DOHH2 (cell line): ENCODE data around the gene CCNO.
A peak's percentile ranks its signal among the peaks of the same experiment; 100 is the strongest.

Source experiments
- H3F3A ChIP-seq: fragments of 200-600 bp; sonication (generic), shearing (Covaris generic); 2 replicates; pipeline ENCODE4 v1.6.0; 2016; ENCODE audit warnings: antibody characterized with exemption, mild to moderate bottlenecking; ENCODE audit not compliant: control insufficient read depth, insufficient read depth
- H3K27ac ChIP-seq: fragments of 200-600 bp; sonication (generic); 2 replicates; pipeline ENCODE4 v1.5.1; 2014; ENCODE audit warnings: low read depth, mild to moderate bottlenecking, low read length, moderate library complexity
- H3K27me3 ChIP-seq: fragments of 200-600 bp; sonication (generic); 2 replicates; pipeline ENCODE4 v1.6.1; 2014; ENCODE audit warnings: mild to moderate bottlenecking, low read length, mixed read lengths; ENCODE audit not compliant: control insufficient read depth
- H3K36me3 ChIP-seq: fragments of 200-600 bp; sonication (generic); 2 replicates; pipeline ENCODE4 v1.6.1; 2014; ENCODE audit warnings: mild to moderate bottlenecking, low read length, moderate library complexity, mixed read lengths; ENCODE audit not compliant: control insufficient read depth
- H3K4me1 ChIP-seq: fragments of 200-600 bp; sonication (generic); 2 replicates; pipeline ENCODE4 v1.6.1; 2014; ENCODE audit warnings: mild to moderate bottlenecking, low read length, mixed read lengths; ENCODE audit not compliant: control insufficient read depth
- H3K4me2 ChIP-seq: fragments of 200-600 bp; sonication (generic); 2 replicates; pipeline ENCODE4 v1.6.0; 2014; ENCODE audit warnings: mild to moderate bottlenecking, low read length, moderate library complexity
- H3K4me3 ChIP-seq: fragments of 200-600 bp; sonication (generic); 2 replicates; pipeline ENCODE4 v1.5.1; 2014; ENCODE audit warnings: mild to moderate bottlenecking, low read length, mixed read lengths
- H3K79me2 ChIP-seq: fragments of 200-600 bp; sonication (generic); 2 replicates; pipeline ENCODE4 v1.6.1; 2014; ENCODE audit warnings: mild to moderate bottlenecking, low read length, mixed read lengths; ENCODE audit not compliant: control insufficient read depth
- H3K9me2 ChIP-seq: fragments of 200-600 bp; sonication (generic); replicated peaks from 2 replicates; pipeline ENCODE4 v1.6.1; 2014; ENCODE audit warnings: mild to moderate bottlenecking, low read length, mixed read lengths; ENCODE audit not compliant: control insufficient read depth
- H3K9me3 ChIP-seq: fragments of 200-600 bp; sonication (generic); 2 replicates; pipeline ENCODE4 v1.6.1; 2014; ENCODE audit warnings: antibody characterized with exemption, low read length, mixed read lengths; ENCODE audit not compliant: control insufficient read depth, insufficient read depth
- H4K20me1 ChIP-seq: fragments of 200-600 bp; sonication (generic); 2 replicates; pipeline ENCODE4 v1.6.0; 2014; ENCODE audit warnings: low read depth, mild to moderate bottlenecking, antibody characterized with exemption, low read length, moderate library complexity; ENCODE audit not compliant: control insufficient read depth, insufficient read depth
- EZH2phosphoT487 ChIP-seq: fragments of 200-600 bp; sonication (generic); IDR thresholded peaks from 2 replicates; pipeline ENCODE4 v1.6.1; 2017; ENCODE audit warnings: borderline replicate concordance, mild to moderate bottlenecking, antibody characterized with exemption, low read length, moderate library complexity, mixed read lengths
- TF ChIP-seq, protein P1 (sequence below): fragments of 200-600 bp; sonication (generic); IDR thresholded peaks from one replicate; pipeline ENCODE4 v1.5.1; 2014; ENCODE audit warnings: antibody characterized with exemption, mild to moderate bottlenecking, low read depth, low read length; ENCODE audit not compliant: poor library complexity, severe bottlenecking

Gene CCNO

DNA sequence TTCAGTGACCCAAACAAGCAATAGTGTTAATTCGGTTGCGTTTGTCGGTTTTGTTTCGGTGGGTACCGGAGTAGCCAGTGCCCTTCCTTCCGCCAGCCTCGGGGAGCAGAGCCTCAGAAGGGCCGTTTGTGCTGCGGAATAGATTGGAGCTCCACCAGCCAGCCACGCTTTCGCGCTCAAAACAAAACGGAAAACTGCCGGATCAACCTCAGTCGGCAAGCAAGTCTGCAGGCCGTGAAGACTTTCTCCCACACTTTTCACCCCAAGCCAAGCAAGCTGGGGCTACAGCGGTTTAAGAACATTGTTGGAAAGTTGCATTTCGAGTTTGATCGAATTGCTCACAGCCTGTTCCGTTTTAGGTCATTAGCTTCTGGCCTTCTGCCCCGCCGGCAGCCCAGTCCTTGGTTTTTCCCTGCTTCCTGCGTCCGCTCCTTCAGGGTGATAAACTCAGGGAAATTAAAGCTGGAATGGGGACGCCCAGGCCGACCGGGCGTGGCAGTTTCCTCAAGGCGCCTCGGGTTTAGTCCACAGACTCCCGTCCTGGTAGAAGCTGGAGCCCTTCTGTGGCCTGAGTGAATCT, 803 bp upstream of the CCNO start:
- peaks cover 72% of the 10 kb centered on the region for H3K27me3 ChIP-seq
- H4K20me1 ChIP-seq: no peaks in the 10 kb centered on the region
- no peaks in the 10 kb centered on the region for H3F3A ChIP-seq
- no peak overlapping the region for H3K27ac ChIP-seq
- peak overlapping the region; percentile 74 for H3K4me3 ChIP-seq
- peak overlapping the region; percentile 80 for H3K4me2 ChIP-seq
- no peaks in the 10 kb centered on the region for H3K9me3 ChIP-seq
- H3K79me2 ChIP-seq: no peaks in the 10 kb centered on the region
- TF ChIP-seq EZH2phosphoT487: no peak
- TF ChIP-seq, protein P1, sequence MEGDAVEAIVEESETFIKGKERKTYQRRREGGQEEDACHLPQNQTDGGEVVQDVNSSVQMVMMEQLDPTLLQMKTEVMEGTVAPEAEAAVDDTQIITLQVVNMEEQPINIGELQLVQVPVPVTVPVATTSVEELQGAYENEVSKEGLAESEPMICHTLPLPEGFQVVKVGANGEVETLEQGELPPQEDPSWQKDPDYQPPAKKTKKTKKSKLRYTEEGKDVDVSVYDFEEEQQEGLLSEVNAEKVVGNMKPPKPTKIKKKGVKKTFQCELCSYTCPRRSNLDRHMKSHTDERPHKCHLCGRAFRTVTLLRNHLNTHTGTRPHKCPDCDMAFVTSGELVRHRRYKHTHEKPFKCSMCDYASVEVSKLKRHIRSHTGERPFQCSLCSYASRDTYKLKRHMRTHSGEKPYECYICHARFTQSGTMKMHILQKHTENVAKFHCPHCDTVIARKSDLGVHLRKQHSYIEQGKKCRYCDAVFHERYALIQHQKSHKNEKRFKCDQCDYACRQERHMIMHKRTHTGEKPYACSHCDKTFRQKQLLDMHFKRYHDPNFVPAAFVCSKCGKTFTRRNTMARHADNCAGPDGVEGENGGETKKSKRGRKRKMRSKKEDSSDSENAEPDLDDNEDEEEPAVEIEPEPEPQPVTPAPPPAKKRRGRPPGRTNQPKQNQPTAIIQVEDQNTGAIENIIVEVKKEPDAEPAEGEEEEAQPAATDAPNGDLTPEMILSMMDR: no peak
- no peaks in the 10 kb centered on the region for H3K36me3 ChIP-seq
- H3K9me2 ChIP-seq: no peaks in the 10 kb centered on the region
- peaks cover 31% of the 10 kb centered on the region for H3K4me1 ChIP-seq

DNA sequence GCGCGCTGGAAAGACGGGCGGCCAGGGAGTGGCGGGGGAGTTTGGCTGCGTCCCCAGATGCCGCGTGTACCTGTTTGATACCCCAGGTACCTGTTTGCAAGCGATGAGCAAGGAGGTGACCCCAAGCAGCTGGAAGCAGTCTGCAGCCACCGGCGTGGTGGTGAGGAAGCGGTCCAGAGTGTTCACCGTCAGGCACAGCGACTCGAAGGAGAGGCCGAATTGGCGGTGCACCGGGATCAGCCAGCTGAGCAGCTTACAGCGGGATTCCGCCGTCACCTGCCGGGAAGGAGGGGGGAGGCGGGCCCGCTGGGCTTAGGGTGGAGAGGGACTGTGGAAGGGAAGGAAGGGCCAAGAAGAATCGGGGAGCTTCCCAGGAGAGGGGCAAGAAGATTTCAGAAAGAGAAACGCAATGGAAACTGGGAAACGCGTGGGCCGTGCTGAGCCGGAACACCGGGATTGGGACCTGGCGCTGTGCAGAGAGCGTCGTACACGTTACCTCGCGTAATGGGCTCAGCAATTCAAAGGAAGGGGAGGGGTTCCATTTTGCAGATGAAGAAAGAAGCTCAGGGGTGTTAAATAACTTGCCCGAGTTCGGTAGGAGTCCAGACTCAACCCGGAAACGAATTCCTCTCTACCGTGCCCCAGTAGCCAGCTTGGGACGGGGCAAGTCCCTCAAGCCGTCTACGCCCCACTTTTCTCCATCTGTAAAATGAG, 980 bp downstream of the CCNO start:
- Histone ChIP-seq H3K27ac (no peak overlapping the region), H3K27me3 (peaks cover 79% of the 10 kb centered on the region), H3K4me2 (peak overlapping the region; percentile 80), H3K9me3 (no peaks in the 10 kb centered on the region), H3K36me3 (no peaks in the 10 kb centered on the region), H3K4me1 (peaks cover 35% of the 10 kb centered on the region), H3F3A (no peaks in the 10 kb centered on the region), H3K4me3 (peak overlapping the region; percentile 74), H3K79me2 (no peaks in the 10 kb centered on the region), H4K20me1 (no peaks in the 10 kb centered on the region; the same call in 1 of the 2 replicates), H3K9me2 (no peaks in the 10 kb centered on the region)
- TF ChIP-seq, protein P1: no peak
- TF ChIP-seq EZH2phosphoT487: no peak; the same call in 1 of the 2 replicates

DNA sequence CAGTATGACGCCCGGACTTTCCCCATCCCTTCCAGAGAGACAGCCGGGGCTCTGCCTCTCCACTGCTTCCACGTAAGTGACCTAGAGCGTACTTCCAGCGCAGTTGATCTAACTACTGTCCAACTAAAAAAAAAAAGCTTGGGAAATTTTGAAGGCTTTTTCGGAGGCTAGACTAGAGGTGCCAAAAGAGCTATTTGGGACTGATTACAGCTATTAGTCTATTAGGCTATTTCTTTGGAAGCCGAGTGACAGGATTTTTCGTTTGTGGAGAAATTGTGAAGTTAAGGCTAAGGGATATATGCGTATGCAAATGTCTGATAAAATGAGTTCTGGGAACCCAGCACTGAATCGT, 1.5 kb downstream of the CCNO start:
- peaks cover 40% of the 10 kb centered on the region for H3K4me1 ChIP-seq
- no peaks in the 10 kb centered on the region for H3K9me2 ChIP-seq
- H3K4me3 ChIP-seq: peak overlapping the region; percentile 74
- H4K20me1 ChIP-seq: no peaks in the 10 kb centered on the region; the same call in 1 of the 2 replicates
- no peaks in the 10 kb centered on the region for H3K79me2 ChIP-seq
- no peaks in the 10 kb centered on the region for H3K36me3 ChIP-seq
- H3K9me3 ChIP-seq: no peaks in the 10 kb centered on the region
- TF ChIP-seq EZH2phosphoT487: no peak; the same call in 1 of the 2 replicates
- TF ChIP-seq, protein P1: no peak
- no peaks in the 10 kb centered on the region for H3F3A ChIP-seq
- H3K27ac ChIP-seq: no peak overlapping the region
- peaks cover 84% of the 10 kb centered on the region for H3K27me3 ChIP-seq
- H3K4me2 ChIP-seq: peak overlapping the region; percentile 80
